C4-2B (cell line): ENCODE measurements around the gene CDR2L.

Experiments used
- H3K27ac ChIP-seq: fragments of 450-650 bp; 2 replicates; pipeline ENCODE4 v1.5.1; 2017
- ZFX ChIP-seq: fragments of 450-650 bp; IDR thresholded peaks from 2 replicates; pipeline ENCODE4 v1.6.1; 2017
- TF ChIP-seq, protein P1 (sequence below): fragments of 450-650 bp; conservative IDR thresholded peaks from 2 replicates; pipeline ENCODE4 v1.5.1; 2017; ENCODE audit warnings: mild to moderate bottlenecking

CDR2L gene

DNA sequence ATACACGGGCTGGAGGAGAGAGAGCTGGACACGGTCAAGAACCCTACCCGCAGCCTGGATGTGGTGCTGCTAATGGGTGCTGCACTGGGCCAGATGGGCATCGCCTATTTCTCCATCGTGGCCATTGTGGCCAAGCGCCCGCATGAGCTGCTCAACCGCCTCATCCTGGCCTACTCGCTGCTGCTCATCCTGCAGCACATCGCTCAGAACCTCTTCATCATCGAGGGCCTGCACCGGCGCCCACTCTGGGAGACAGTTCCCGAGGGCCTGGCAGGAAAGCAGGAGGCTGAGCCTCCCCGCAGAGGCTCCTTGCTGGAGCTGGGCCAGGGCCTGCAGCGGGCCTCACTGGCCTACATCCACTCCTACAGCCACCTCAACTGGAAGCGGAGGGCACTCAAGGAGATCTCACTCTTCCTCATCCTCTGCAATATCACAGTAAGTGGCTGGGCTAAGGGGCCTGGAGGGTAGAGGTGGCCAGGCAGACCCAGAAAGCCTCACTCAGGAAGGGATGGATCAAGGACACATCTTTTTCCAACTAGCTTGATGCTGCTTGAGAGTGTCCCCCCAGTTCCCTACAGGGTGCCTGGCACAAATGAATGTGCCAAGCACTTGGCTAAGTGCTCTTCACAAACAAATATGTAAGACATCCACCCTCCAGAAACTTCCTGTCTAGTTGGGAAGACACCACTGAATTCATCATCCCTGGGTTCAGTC lies 40.2 kb upstream of the CDR2L start:
- H3K27ac ChIP-seq, result no peak overlapping the region
- TF ChIP-seq, protein P1, sequence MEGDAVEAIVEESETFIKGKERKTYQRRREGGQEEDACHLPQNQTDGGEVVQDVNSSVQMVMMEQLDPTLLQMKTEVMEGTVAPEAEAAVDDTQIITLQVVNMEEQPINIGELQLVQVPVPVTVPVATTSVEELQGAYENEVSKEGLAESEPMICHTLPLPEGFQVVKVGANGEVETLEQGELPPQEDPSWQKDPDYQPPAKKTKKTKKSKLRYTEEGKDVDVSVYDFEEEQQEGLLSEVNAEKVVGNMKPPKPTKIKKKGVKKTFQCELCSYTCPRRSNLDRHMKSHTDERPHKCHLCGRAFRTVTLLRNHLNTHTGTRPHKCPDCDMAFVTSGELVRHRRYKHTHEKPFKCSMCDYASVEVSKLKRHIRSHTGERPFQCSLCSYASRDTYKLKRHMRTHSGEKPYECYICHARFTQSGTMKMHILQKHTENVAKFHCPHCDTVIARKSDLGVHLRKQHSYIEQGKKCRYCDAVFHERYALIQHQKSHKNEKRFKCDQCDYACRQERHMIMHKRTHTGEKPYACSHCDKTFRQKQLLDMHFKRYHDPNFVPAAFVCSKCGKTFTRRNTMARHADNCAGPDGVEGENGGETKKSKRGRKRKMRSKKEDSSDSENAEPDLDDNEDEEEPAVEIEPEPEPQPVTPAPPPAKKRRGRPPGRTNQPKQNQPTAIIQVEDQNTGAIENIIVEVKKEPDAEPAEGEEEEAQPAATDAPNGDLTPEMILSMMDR, result no peak
- TF ChIP-seq ZFX, result no peak

DNA sequence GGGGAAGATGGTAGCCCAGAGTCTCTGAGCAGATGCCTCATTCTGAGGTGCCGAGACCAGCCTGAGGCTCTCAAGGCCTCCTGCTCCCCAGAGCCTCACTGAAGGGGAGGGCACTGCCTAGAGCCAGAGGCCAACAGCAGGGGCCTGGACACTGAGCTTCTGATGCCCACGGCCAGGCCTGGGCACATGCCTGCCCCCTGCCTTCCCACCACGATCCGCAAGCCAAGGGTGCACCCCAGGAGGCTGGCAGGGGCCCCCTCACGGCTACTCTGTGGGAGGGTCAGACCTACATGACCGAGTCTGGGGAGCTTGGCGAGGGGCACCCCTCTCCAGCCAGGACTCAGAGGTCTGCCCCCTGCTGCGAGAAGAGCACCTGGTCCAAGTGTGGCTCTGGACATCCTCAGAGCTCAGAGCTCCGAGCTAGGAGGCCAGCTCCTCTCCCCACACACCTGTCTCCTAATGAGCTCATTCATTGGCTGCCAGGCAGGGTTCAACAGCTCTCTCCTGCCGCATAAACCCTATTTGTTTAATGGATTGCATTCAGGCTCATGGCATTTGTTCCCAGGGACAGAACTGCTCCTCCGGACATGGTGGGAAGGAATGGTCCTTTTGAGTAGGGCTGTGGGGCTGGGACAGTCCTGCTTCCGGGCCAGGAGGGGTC lies 37.8 kb upstream of the CDR2L start:
- TF ChIP-seq ZFX, result no peak
- TF ChIP-seq, protein P1, result no peak
- H3K27ac ChIP-seq, result no peak overlapping the region

DNA sequence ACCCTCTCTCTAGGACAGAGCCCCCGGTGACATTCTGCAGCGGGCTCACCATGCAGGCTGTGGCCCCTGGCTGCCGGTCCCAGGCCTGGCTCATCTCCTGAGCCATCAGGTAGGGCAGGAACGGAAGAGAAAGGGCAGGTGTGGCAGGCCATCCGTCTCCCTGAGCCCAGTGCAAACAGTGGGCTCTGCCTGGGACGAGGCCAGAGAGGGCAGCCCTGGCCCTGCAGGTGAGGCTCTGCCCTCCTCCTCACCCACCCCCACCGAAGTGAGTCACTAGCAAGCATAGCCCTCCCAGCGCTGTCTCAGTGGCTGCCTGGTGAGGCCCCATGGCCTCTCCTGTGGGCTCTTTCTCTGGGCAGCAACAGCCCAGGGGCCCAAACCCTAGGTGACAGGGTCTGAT lies 37.2 kb upstream of the CDR2L start:
- no peak overlapping the region for H3K27ac ChIP-seq
- TF ChIP-seq, protein P1, result no peak
- no peak for TF ChIP-seq ZFX

DNA sequence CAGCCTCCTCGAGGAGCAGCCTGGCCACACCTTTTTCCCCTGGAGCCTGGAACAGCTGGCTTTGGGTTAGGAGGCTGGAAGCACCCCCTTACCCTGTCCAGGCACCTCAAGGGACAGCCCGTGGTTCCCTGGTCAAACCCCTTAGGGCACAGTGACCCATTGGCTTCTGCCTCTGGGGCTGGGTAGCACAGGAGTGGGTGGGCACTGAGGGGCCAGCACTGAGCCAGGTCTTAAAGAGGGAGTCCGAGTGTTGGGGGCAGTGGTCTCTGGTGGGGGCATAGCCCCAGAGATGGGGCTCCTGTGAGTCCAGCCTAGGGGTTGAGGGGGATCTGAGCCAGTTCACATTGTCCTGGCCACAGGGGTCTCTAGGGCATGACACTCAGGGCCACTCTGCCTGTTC lies 36.4 kb upstream of the CDR2L start:
- TF ChIP-seq ZFX, result no peak
- TF ChIP-seq, protein P1, result no peak
- no peak overlapping the region for H3K27ac ChIP-seq

DNA sequence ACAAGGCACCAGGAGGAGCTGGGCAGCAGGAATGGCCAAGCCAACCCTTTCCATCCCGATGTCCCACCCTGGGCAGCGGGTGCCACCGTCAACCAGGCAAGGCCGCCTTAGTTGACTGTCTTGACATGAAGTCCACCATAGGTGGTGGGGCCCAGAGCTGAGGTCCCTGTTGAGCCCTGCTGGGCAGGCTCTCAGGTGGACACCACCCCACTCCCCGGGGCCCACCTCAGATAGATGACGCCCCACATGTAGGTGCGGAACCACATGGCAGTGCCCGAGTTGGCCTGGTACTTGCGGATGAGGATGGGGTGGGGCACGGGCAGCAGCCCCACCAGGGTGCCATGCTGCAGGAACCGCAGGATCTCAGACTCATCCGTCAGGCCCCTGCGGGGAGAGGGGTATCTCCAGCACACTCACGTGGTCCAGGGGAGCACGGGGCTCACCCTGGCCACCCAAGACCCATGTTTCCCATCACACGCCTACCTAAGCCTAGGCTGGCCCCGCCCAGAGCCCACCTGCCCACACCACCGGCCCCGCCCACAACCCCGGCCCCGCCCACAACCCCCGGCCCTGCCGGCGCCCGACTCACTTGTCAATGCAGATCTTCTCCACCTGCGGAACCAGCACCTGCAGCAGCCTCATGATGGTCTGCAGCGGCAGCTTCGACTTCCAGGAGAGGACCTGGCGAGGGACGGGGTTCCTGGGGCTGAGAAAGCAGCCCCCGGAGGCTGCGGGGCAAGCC lies 35.6 kb upstream of the CDR2L start:
- TF ChIP-seq, protein P1, result no peak
- TF ChIP-seq ZFX, result no peak
- no peak overlapping the region for H3K27ac ChIP-seq

DNA sequence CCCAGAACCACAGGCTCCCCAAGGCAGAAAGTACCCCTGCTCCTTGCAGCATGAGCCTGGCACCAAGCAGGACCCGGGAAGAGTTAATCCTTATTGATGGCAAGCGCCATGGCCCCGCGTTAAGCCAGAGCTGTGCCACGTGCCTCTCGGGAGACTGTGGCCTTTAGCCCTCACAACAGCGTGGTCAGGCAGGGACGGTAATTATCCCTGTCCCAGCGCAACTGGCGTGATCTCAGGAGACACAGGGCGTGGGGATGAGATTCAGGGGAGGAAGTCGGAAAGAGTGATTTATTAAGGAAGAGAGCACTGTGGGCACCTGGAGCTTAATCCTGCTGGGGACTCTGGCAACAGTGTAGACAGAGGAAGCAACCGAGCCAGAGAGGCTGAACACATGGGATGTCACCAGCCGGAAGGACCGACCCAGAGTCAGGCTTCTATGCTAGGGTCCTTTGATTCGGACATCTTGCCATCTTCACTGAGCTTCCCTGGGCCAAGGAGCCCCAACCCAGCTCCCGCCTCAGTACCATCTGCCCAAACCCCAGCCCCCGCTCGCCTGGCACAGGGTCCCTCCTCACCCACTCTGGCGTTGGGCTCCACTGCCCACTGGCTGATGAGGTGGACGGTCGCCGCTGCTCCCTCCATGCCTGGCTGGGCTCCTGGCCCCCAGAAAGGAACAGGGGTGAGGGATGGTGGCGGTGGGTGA lies 34.9 kb upstream of the CDR2L start:
- no peak overlapping the region for H3K27ac ChIP-seq
- TF ChIP-seq, protein P1, result no peak
- no peak for TF ChIP-seq ZFX
